Measurements from ENCODE around the gene ATP5MC3.
A peak's percentile ranks its signal among the peaks of the same experiment; 100 is the strongest.

The ATP5MC3 gene

GRCh38 chr2:175183674-175184073, 2.2 kb upstream of the ATP5MC3 start:
- in situ Hi-C loops (cut with HindIII; ENCODE audit: low sequenced_read_pairs), result no loop called here
- H3K4me3 ChIP-seq (ENCODE audit: low read depth, low read length), result no peak overlapping the region
- TF ChIP-seq CTCF (IDR thresholded peaks at IDR 0.05; ENCODE audit: low read depth, low read length, missing control alignments), result no peak
- DNase-seq (ENCODE audit: low read depth), result no peak

GRCh38 chr2:175181877-175182308, 383 bp upstream of the ATP5MC3 start:
- peak overlapping the region; percentile 85 for H3K4me3 ChIP-seq (ENCODE audit: low read depth, low read length)
- in situ Hi-C loops (cut with HindIII; ENCODE audit: low sequenced_read_pairs), result no loop called here
- TF ChIP-seq CTCF (IDR thresholded peaks at IDR 0.05; ENCODE audit: low read depth, low read length, missing control alignments), result no peak
- DNase-seq (ENCODE audit: low read depth), result no peak

- TF ChIP-seq CTCF (IDR thresholded peaks at IDR 0.05; ENCODE audit: low read depth, low read length, missing control alignments), result no peak
- DNase-seq (ENCODE audit: low read depth), result no peak
- in situ Hi-C loops (cut with HindIII; ENCODE audit: low sequenced_read_pairs), result no loop called here
Measured at GRCh38 chr2:175180701-175181103, 808 bp downstream of the ATP5MC3 start.

GRCh38 chr2:175176624-175177023, 4.9 kb downstream of the ATP5MC3 start:
- H3K4me3 ChIP-seq (ENCODE audit: low read depth, low read length), result no peak overlapping the region
- TF ChIP-seq CTCF (IDR thresholded peaks at IDR 0.05; ENCODE audit: low read depth, low read length, missing control alignments), result no peak
- in situ Hi-C loops (cut with HindIII; ENCODE audit: low sequenced_read_pairs), result no loop called here

More at GRCh38 chr2:175180701-175181103, 808 bp downstream of the ATP5MC3 start:
- H3K4me3 ChIP-seq (ENCODE audit: low read depth, low read length), result peak overlapping the region; percentile 85

GRCh38 chr2:175175896-175176295, 5.6 kb downstream of the ATP5MC3 start:
- in situ Hi-C loops (cut with HindIII; ENCODE audit: low sequenced_read_pairs), result no loop called here
- DNase-seq (ENCODE audit: low read depth), result no peak
- TF ChIP-seq CTCF (IDR thresholded peaks at IDR 0.05; ENCODE audit: low read depth, low read length, missing control alignments), result no peak
- H3K4me3 ChIP-seq (ENCODE audit: low read depth, low read length), result no peak overlapping the region

More at GRCh38 chr2:175176624-175177023, 4.9 kb downstream of the ATP5MC3 start:
- DNase-seq (ENCODE audit: low read depth), result no peak

- in situ Hi-C loops (cut with HindIII; ENCODE audit: low sequenced_read_pairs), result no loop called here
- no peak overlapping the region for H3K4me3 ChIP-seq (ENCODE audit: low read depth, low read length)
- no peak for DNase-seq (ENCODE audit: low read depth)
- no peak for TF ChIP-seq CTCF (IDR thresholded peaks at IDR 0.05; ENCODE audit: low read depth, low read length, missing control alignments)
Measured at GRCh38 chr2:175175320-175175719, 6.2 kb downstream of the ATP5MC3 start.

All from astrocyte of the cerebellum (primary cell).